Measurements from ENCODE around the gene APBA1.

The APBA1 gene

GRCh38 chr9:69504058-69504457 is 168.1 kb downstream of the APBA1 start:
- no peak for ATAC-seq
- H3K4me3 Mint-ChIP-seq = no peak overlapping the region
- H3K4me1 Mint-ChIP-seq = peaks cover 6% of the 10 kb centered on the region
- no peak for DNase-seq
- H3K9me3 Mint-ChIP-seq = no peaks in the 10 kb centered on the region
- no peak overlapping the region for H3K27ac Mint-ChIP-seq
- H3K27me3 Mint-ChIP-seq = no peaks in the 10 kb centered on the region

GRCh38 chr9:69502671-69503301 is 169.4 kb downstream of the APBA1 start:
- H3K4me1 Mint-ChIP-seq = peaks cover 7% of the 10 kb centered on the region
- no peak overlapping the region for H3K27ac Mint-ChIP-seq
- H3K4me3 Mint-ChIP-seq = peak overlapping the region in 1 of 2 donors; percentile 27
- DNase-seq = no peak
- no peaks in the 10 kb centered on the region for H3K9me3 Mint-ChIP-seq
- ATAC-seq = no peak
- no peaks in the 10 kb centered on the region for H3K27me3 Mint-ChIP-seq

DNA sequence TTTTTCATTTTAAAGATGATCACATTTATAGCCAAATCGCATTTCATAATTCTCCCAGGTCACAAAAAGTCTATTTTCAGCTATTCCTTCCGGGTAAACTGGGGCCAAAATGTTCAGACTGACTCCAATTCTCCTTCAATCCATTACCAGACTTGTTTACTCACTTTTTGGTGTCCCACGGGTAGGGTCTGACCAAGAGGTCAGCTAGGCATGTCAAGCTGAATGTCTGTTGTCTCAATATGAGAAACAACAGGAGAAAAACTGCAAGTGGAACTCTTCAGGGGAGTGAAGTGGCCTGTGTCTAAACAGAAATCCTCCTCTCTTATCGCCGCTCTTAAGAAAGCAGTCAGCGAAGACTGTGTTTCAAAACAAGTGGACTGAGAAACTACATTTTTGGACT is 171.3 kb downstream of the APBA1 start:
- H3K9me3 Mint-ChIP-seq = no peaks in the 10 kb centered on the region
- DNase-seq (no peak), ATAC-seq (no peak)
- no peak overlapping the region for H3K4me3 Mint-ChIP-seq
- no peaks in the 10 kb centered on the region for H3K27me3 Mint-ChIP-seq
- H3K4me1 Mint-ChIP-seq = peaks cover 22% of the 10 kb centered on the region
- H3K27ac Mint-ChIP-seq = no peak overlapping the region

DNA sequence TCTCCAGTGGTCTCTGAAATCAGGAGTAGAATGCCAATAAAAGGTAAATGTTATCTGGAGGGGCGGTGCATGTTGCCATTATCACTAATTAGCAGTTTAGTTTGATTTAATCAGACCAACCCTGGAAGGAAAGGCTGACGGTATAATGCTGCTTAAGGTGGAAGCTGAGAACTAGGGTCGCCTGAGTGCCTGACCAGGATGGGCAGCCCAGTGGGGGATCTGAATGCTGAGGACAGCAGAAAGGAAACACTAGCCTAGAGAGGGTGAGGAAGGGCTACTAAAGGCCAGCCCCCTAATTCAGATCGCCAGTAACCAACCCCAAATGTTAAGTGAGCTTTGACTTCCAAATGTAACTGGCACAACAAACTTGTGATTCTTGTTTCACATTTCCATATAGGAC is 172.2 kb downstream of the APBA1 start:
- ATAC-seq = no peak
- Mint-ChIP-seq H3K9me3 (no peaks in the 10 kb centered on the region), H3K27ac (no peak overlapping the region), H3K4me3 (no peak overlapping the region), H3K27me3 (no peaks in the 10 kb centered on the region), H3K4me1 (peaks cover 22% of the 10 kb centered on the region)
- no peak for DNase-seq

DNA sequence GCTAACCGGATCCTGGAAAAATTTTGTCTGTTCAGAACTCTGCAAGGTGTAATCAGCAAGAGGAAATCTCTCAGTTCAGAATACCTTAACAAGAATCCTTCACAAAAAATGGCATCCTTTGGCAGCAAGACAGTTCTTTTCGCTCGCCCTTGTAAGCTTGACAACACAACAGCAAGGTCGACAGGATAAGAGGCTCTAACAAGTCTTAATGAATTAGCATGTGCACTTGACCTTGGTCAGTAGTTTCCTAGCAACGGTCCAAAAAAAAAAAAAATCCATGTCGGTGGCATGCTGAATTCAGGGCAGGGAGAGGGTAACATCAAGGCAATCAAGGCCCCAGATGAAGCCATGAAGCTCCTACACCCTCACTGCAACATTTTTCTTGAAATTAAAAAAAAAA is 172.8 kb downstream of the APBA1 start:
- no peak overlapping the region for H3K4me3 Mint-ChIP-seq
- H3K9me3 Mint-ChIP-seq = no peaks in the 10 kb centered on the region
- peaks cover 22% of the 10 kb centered on the region for H3K4me1 Mint-ChIP-seq
- DNase-seq = no peak
- no peak overlapping the region for H3K27ac Mint-ChIP-seq
- H3K27me3 Mint-ChIP-seq = no peaks in the 10 kb centered on the region
- ATAC-seq = no peak

DNA sequence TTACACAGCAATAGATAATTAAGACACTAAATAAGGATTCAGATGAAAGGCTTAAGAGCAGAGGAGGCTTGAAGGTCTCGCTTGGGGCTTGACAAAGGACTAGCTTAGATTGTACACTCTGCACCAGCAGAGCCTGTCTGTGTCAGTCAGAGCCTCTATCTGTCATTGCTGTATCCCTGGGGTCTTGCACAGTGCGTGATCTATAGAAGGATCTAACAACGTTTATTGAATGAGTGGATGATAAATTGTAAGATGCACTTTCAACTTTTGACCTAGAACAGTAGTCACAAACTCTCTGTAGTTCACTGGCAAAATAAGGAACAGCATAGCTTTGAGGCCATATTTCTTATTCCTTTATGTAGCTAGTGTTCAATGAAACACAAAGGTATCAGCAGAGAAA is 173.7 kb downstream of the APBA1 start:
- H3K4me3 Mint-ChIP-seq = no peak overlapping the region
- H3K27me3 Mint-ChIP-seq = no peaks in the 10 kb centered on the region
- DNase-seq (no peak), ATAC-seq (no peak)
- no peak overlapping the region for H3K27ac Mint-ChIP-seq
- no peaks in the 10 kb centered on the region for H3K9me3 Mint-ChIP-seq
- peaks cover 21% of the 10 kb centered on the region for H3K4me1 Mint-ChIP-seq

DNA sequence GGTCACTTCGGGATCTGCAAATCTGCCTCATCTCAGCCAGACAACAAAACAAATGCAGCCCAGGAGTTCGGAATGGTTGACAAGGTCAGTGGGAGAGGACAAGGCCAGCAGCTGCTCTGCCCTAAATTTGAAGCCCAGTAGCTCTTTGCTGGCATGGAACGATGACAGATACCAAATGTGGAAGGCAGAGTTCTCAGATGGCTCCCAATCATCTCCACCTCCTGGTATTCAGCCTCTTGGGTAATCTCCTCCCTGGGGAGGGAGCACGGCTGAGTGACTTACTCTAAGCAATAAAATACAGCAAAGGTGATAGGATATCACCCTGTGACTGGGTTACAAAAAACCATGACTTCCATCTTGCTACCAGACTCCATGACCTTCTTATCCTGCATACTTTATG is 174.4 kb downstream of the APBA1 start:
- Mint-ChIP-seq H3K9me3 (no peaks in the 10 kb centered on the region), H3K4me1 (peaks cover 16% of the 10 kb centered on the region), H3K27ac (peak overlapping the region in 1 of 2 donors; percentile 61), H3K27me3 (no peaks in the 10 kb centered on the region), H3K4me3 (no peak overlapping the region)
- ATAC-seq = no peak
- DNase-seq = no peak

GRCh38 chr9:69496846-69497450 is 175.2 kb downstream of the APBA1 start:
- H3K27ac Mint-ChIP-seq = peak overlapping the region; percentile 24 to 61
- no peaks in the 10 kb centered on the region for H3K9me3 Mint-ChIP-seq
- DNase-seq (no peak), ATAC-seq (peak; percentile 52)
- no peak overlapping the region for H3K4me3 Mint-ChIP-seq
- no peaks in the 10 kb centered on the region for H3K27me3 Mint-ChIP-seq
- peaks cover 16% of the 10 kb centered on the region for H3K4me1 Mint-ChIP-seq

- H3K4me3 Mint-ChIP-seq = no peak overlapping the region
- no peaks in the 10 kb centered on the region for H3K9me3 Mint-ChIP-seq
- ATAC-seq = no peak
- H3K27me3 Mint-ChIP-seq = no peaks in the 10 kb centered on the region
- H3K27ac Mint-ChIP-seq = no peak overlapping the region
- DNase-seq = no peak
- H3K4me1 Mint-ChIP-seq = peaks cover 16% of the 10 kb centered on the region
Measured at GRCh38 chr9:69495296-69495695, 176.9 kb downstream of the APBA1 start.

GRCh38 chr9:69494763-69495162 is 177.4 kb downstream of the APBA1 start:
- H3K9me3 Mint-ChIP-seq = no peaks in the 10 kb centered on the region
- no peak for ATAC-seq
- H3K27ac Mint-ChIP-seq = no peak overlapping the region

GRCh38 chr9:69494208-69494607 is 178.0 kb downstream of the APBA1 start:
- DNase-seq (no peak), ATAC-seq (no peak)
- Mint-ChIP-seq H3K27ac (no peak overlapping the region), H3K27me3 (no peaks in the 10 kb centered on the region), H3K4me1 (peaks cover 16% of the 10 kb centered on the region), H3K9me3 (no peaks in the 10 kb centered on the region), H3K4me3 (no peak overlapping the region)

More at GRCh38 chr9:69494763-69495162, 177.4 kb downstream of the APBA1 start:
- DNase-seq = no peak
- Mint-ChIP-seq H3K27me3 (no peaks in the 10 kb centered on the region), H3K4me3 (no peak overlapping the region), H3K4me1 (peaks cover 16% of the 10 kb centered on the region)

DNA sequence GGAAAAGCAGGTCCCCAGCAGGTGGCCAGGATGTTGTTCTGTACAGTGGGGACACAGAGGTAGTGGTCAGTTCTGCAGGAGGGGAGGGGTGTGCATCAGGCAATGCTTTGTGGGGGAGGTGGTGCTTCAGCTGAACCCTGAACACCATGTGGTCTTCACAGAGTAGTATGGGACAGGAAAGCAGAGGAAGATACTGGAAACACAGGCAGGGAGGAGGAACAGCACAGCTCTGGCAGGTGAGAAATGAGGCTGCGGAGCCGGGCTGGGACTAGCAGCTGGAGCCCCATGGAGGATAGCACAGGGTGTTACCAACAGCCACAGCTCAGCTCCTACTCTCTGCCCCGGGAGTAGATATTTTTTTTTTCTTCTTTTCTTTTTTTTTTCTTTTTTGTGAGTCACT is 185.7 kb downstream of the APBA1 start:
- DNase-seq = no peak
- H3K27me3 Mint-ChIP-seq = no peaks in the 10 kb centered on the region
- H3K4me3 Mint-ChIP-seq = no peak overlapping the region
- H3K4me1 Mint-ChIP-seq = no peaks in the 10 kb centered on the region
- H3K9me3 Mint-ChIP-seq = peaks cover 0 to 8% of the 10 kb centered on the region in 2 donors
- H3K27ac Mint-ChIP-seq = no peak overlapping the region
- ATAC-seq = no peak

DNA sequence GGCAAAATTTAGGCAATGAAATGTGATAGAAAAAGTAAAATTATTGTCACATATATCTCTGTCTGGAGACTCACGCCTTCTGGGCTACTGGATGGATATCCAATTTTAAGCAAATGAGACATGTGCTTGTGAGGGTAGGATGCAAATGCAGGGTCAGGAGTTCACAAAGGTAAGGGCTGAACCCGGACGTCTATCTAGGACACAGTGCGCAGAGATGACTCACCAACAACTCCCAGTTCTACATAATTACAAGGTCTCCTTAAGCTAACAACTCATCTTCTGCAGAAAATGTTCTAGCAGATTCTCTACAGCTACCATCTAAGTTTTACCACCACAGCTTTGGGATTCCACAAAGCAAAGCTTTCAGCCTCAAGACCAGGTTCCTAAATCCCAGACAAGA is 186.7 kb downstream of the APBA1 start:
- H3K9me3 Mint-ChIP-seq = peaks cover 0 to 8% of the 10 kb centered on the region in 2 donors
- H3K4me1 Mint-ChIP-seq = no peaks in the 10 kb centered on the region
- ATAC-seq (no peak), DNase-seq (no peak)
- H3K4me3 Mint-ChIP-seq = no peak overlapping the region
- H3K27me3 Mint-ChIP-seq = no peaks in the 10 kb centered on the region
- no peak overlapping the region for H3K27ac Mint-ChIP-seq

DNA sequence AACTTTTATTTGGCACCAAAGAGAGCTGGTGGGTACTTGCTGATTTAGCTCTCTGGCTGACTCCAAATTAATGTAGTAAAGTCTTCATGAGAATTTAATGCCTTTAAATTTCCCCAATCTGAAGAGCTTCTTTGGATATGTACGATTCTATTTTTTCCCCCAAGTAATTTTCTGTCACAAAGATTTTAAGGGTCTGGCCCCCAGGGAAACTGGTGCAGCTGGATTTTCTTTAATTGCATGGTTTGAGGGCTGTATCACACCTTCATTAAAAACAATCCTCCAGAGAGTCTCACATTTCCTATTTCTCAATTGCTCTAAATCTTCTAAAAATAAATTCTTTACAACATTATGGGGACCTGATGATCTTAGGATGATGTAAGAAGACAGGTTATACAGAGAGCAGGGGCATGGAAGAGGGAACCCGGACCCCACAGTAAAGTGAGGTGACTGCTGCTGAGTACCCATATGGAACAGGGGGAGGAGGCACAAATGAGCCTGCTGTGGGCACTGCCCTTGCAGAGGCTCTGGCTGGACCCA is 188.2 kb downstream of the APBA1 start:
- no peak overlapping the region for H3K27ac Mint-ChIP-seq
- ATAC-seq (no peak), DNase-seq (no peak)
- peaks cover 0 to 8% of the 10 kb centered on the region in 2 donors for H3K9me3 Mint-ChIP-seq
- no peaks in the 10 kb centered on the region for H3K27me3 Mint-ChIP-seq
- H3K4me1 Mint-ChIP-seq = no peaks in the 10 kb centered on the region
- no peak overlapping the region for H3K4me3 Mint-ChIP-seq

DNA sequence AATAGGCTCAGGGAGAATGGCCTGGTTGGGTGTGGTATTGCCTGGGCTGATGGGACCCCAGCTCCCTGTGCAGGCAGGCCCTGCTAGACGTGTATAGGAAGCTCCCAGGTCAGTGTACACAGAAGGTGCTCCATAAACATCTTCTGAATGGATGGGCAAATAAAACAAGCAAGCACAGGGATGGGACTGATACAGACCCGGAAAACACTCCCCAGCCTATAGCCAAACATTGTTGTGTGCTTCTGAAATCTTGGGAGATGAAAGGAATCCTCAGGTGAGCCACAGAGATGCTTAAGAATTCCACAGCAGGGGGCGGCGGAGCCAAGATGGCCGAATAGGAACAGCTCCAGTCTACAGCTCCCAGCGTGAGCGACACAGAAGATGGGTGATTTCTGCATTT is 195.4 kb downstream of the APBA1 start:
- Mint-ChIP-seq H3K9me3 (no peaks in the 10 kb centered on the region), H3K27ac (no peak overlapping the region), H3K4me3 (peak overlapping the region in 1 of 2 donors; percentile 49), H3K4me1 (peaks cover 29% of the 10 kb centered on the region), H3K27me3 (peaks cover 7% of the 10 kb centered on the region)
- ATAC-seq (no peak), DNase-seq (no peak)

- ATAC-seq (peak; percentile 70), DNase-seq (no peak)
- H3K9me3 Mint-ChIP-seq = no peaks in the 10 kb centered on the region
- peaks cover 7% of the 10 kb centered on the region for H3K27me3 Mint-ChIP-seq
- peak overlapping the region in 1 of 2 donors; percentile 31 for H3K27ac Mint-ChIP-seq
- H3K4me3 Mint-ChIP-seq = peak overlapping the region in 1 of 2 donors; percentile 57
- H3K4me1 Mint-ChIP-seq = peaks cover 29% of the 10 kb centered on the region
Measured at GRCh38 chr9:69476016-69476415, 196.2 kb downstream of the APBA1 start.

Measured in stimulated activated naive CD8-positive, alpha-beta T cell treated with anti-CD3 and anti-CD28 coated beads, Interleukin-15, amount 100 ng/mL, for 72 hours (primary cell).